Kidney tubule cell (primary cell): Measurements from ENCODE around the gene TMEM41B.
"Not testable (repeated sequence)": the region's sequence is repeated elsewhere in the genome, so short reads cannot be mapped to it uniquely, and the experiment has no call there.

Experiments used
- DNase-seq: peaks from one replicate; pipeline ENCODE4 v3.0.0-alpha.2; 2018; ENCODE audit warnings: low spot score

Gene TMEM41B, protein sequence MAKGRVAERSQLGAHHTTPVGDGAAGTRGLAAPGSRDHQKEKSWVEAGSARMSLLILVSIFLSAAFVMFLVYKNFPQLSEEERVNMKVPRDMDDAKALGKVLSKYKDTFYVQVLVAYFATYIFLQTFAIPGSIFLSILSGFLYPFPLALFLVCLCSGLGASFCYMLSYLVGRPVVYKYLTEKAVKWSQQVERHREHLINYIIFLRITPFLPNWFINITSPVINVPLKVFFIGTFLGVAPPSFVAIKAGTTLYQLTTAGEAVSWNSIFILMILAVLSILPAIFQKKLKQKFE

GRCh38 chr11:9314291-9315077, at the start of gene TMEM41B:
TMEM41B (minus strand) TSS chr11:9314593; CDS start chr11:9314441, 152 bp downstream.
- peak; percentile 99 for DNase-seq

- DNase-seq: no peak
Observed at GRCh38 chr11:9362393-9362863, 48.0 kb upstream of the TMEM41B start.

DNA sequence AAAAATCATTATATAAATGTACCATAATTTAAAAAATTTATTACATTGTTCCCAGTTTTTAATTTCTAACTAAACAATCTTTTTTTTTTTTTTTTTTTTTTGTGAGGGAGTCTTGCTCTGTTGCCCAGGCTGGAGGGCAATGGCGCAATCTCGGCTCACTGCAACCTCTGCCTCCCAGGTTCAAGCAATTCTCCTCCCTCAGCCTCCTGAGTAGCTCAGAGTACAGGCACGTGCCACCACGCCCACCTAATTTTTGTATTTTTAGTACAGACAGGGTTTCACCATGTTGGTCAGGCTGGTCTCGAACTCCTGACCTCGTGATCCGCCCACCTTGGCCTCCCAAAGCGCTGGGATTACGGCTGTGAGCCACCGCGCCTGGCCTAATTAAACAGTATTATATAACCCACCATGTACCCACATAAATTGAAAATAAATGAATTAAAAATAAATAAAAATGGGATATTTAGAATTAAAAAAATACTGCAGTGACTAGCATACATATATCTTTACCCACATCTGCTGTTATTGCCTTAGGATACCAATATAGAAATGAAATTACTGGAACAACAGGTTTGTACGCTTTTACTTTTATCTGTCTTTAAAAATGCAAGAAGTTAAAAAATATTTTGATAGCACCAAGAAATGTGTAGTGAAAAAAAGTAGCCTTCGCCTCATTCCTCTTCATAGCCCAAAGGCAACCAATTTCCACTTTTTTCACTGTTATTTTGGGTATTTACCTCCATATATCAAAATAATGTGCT, 46.6 kb upstream of the TMEM41B start:
- DNase-seq: not testable (repeated sequence)

- peak; percentile 51 for DNase-seq
Observed at GRCh38 chr11:9357041-9357440, 42.6 kb upstream of the TMEM41B start.

DNA sequence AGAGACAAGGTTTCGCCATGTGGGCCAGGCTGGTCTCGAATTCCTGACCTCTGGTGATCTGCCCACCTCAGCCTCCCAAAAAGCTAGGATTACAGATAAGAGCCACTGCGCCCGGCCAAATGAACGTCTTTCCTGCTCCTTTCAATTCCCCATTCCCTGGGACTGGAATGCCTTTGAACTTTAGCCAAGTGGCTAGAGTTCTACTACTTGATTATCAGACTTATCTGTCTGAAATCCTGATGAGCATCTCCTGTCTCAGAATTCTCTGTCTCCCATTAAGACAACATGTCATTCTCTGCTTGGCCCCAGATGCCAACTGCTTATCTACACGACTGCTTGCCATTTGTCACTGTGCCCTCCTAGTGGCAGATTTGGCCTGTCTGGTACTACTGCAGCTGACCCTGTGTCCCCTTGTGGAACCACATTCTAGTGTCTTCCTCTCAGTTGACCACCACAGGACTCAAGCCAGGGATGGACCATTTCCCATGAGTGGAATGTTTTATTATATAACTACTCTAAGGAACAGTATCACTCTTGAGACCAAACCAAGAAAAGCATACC, 37.0 kb upstream of the TMEM41B start:
- no peak for DNase-seq

- DNase-seq: not testable (repeated sequence)
Observed at GRCh38 chr11:9347779-9348178, 33.4 kb upstream of the TMEM41B start.

- no peak for DNase-seq
Observed at GRCh38 chr11:9347100-9347499, 32.7 kb upstream of the TMEM41B start.

GRCh38 chr11:9344061-9344680, 29.8 kb upstream of the TMEM41B start:
- DNase-seq: no peak

- DNase-seq: no peak
Observed at GRCh38 chr11:9341638-9342178, 27.3 kb upstream of the TMEM41B start.

- DNase-seq: no peak
Observed at GRCh38 chr11:9332655-9333054, 18.3 kb upstream of the TMEM41B start.

DNA sequence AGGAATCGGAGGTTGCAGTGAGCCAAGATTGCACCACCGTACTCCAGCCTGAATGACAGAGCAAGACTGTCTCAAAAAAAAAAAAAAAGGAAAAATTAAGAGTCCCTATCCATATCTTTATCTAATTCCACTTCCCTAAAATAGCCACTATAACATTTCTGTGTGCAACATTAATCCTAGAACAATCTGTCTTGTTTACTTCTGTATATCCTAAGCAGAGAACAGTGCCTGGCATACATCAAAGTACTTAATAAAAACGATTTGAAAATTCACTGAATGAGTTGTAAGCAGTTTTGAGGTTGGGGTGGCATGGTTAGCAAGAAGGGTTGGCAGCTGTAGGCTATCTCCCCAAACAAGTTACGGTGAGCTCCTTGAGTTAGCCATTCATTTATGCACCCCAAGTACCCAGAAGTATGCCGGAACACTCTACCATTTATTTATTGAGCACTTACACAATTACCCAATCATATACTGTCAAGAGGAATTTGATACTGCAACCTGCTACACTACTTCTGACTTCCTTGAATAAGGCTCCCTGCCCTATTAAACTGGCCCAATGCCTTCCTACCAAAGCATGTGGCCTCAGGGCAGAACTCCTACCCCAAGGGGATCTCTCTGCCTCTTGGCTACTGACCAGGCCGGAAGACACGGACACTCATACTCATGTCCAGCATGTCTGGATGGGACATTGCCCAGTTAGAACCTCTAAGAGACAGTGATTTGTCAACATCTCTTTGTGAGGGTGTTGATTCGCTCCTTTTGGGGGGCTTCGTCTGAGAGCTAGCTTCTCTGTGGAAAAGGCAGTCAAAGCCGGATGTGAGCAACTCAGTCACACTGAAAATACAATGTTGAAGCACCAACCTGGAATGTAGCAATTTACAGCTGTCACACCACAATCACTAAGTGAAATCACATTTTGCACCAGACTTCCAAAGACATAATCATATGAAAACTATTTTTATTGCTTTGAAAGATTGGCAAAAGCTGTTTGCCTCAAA, 16.3 kb upstream of the TMEM41B start:
- DNase-seq: peak; percentile 17

GRCh38 chr11:9320047-9320446, 5.7 kb upstream of the TMEM41B start:
- DNase-seq: peak; percentile 10

GRCh38 chr11:9319377-9320001, 5.1 kb upstream of the TMEM41B start:
- not testable (repeated sequence) for DNase-seq

- not testable (repeated sequence) for DNase-seq
Observed at GRCh38 chr11:9318442-9319376, 4.3 kb upstream of the TMEM41B start.

DNA sequence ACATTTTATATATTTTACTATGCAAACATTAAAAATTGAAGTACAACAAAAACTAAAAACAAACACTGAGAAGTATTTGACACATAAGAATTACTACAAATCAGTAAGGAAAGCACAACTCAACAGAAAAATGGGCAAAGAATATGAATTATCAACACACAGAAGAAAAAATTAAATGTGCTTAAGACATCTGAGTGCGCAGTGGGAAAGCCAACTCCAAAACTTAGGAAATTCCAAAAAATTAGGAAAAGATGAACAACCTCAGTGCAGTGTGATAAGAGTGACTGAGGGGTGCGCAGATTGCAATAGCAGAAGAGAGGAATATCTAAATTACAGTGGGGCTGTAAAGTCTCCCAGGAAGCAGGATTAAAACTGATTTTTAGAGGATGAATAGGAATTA, 1.9 kb upstream of the TMEM41B start:
- no peak for DNase-seq

- DNase-seq: no peak
Observed at GRCh38 chr11:9315078-9315688, 790 bp upstream of the TMEM41B start.

DNA sequence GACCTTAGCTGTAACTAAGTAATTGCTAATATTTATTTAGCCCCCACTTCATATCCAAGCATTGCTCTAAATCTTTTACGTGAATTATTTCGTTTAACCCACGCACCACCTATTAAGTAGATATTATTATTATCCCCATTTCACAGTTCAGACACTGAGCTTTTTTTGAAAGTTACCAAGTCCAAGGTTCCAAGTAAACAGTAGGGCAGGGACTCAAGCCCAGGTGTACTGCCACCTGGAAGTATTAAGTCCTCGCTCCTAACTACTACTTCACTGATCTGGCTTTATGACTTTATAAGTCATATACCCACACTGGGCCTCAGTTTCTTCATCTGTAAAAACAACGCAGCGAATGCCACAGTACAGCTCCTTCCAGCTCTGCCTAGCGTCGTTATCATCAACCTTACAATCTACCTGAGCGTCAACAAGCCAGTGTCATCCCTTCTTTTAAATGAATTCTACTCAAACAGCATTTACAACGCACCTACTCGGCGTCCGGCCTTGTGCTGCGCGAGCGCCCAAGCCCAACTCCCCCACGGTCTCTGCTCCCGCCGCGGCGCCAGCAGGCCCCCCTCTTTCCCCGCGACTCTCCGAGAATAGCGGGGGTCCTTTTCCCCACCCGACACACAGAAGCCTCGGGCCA, 624 bp downstream of the TMEM41B start:
- peak; percentile 17 for DNase-seq
